NT2/D1 (cell line): ENCODE results near the gene RUNX1.

Experiments
- SUZ12 ChIP-seq: IDR thresholded peaks from 2 replicates; pipeline ENCODE4 v1.6.1; 2011; ENCODE audit not compliant: insufficient read length, insufficient read depth; ENCODE audit errors: extremely low read depth
- YY1 ChIP-seq: IDR thresholded peaks from 2 replicates; pipeline ENCODE4 v1.6.1; 2011; ENCODE audit not compliant: insufficient read length, insufficient read depth

DNA sequence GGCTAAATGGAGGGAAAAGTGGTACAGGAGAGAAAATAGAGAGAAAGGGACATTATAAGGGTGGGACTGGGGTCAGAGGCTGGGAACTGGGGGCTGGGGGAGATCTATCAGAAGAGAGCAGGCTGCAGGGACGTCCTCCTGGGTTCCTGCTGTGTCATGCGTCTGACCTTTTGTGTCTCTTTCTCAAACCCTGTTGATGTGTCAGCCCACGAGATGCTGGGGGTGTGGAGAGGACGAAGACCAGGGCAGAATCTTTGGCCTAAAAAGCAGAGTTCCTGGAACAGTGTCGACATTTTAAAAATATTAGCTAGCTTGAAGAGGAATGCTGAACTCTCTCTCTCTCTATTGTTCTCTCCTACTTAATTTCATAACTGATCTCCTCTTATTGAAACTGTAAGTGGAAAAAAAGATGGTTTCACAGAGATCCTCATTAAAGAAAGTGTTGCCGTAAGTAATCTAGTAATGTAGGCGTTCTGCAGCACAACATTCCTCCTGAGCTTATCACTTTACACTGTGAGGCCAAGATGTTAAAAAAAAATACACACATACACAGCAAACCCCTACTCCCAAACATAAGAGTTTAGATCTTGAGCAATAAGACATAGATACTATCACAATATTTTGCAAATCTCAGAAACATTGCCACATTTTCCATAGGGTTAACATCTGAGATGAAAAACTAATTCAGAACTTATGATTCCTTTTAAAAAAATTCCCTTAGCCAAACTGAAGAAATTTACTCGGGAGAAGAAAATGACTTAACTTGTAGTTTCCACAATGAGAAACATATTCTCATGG, 52.6 kb downstream of the RUNX1 start:
- TF ChIP-seq SUZ12 = no peak
- TF ChIP-seq YY1 = no peak
